T1000 (cell line): ENCODE measurements around the gene CISD3.
"Not testable (repeated sequence)": the region's sequence is repeated elsewhere in the genome, so short reads cannot be mapped to it uniquely, and the experiment has no call there.

Source experiments
- DNase-seq: peaks from one replicate; lab custom pipeline; 2025; ENCODE audit warnings: mixed read lengths; lab: John Stamatoyannopoulos, UW

CISD3 gene

GRCh38 chr17:38707678-38708351 is 22.3 kb upstream of the CISD3 start:
- no peak for DNase-seq

- no peak for DNase-seq
Measured at GRCh38 chr17:38709104-38709820, 20.9 kb upstream of the CISD3 start.

GRCh38 chr17:38709864-38710603 is 20.1 kb upstream of the CISD3 start:
- no peak for DNase-seq

DNA sequence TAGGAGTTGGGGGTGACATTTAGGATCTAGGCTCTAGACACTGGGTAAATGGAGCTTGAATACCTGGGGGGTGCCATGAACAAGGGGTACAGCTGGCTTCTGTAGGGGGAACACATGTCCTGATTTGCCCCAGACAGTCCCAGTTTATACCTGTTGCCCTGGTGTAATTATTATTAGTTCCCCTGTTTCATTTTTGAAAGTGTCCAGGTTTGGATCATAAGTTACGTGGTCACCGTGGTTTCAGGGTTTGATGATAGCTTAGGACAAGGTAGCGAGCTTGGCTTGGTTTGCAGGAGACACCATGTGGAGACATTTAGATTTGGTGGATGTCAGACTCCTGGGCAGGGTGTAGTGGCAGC is 19.6 kb upstream of the CISD3 start:
- DNase-seq = no peak

- no peak for DNase-seq
Measured at GRCh38 chr17:38710985-38711384, 19.2 kb upstream of the CISD3 start.

DNA sequence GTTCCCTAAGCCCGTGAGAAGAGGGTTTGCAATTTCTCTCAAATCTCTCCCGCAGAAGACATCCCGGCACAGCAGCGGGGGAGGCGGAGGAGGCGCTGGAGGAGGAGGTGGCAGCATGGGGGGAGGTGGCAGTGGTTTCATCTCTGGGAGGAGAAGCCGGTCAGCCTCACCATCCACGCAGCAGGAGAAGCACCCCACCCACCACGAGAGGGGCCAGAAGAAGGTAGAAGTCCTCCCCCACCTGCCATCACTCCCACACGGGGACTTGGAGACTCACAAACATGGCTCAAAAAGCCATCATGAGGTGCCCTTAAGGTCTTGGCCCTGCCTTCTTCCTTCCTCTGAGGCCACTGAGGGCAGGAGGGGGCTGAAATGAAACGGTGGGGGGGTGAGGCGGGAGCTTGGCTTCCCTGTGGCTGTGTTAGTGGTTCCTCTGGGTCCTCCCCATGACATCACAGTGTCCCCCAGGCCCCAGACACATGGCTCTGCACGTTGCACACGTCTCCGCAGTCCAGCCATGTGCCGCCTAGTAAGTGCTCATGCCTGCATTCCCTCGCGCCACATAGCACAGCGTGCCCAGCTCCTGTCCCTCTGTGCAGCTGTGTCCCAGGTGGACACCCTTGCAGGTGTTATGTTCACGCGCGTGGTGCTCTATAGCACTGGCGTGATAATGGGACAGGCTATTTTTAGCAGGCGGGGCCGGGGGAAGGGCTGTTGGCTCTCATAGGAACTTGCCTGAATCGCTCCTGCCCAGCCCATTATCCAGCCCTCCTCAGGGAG is 18.2 kb upstream of the CISD3 start:
- no peak for DNase-seq

DNA sequence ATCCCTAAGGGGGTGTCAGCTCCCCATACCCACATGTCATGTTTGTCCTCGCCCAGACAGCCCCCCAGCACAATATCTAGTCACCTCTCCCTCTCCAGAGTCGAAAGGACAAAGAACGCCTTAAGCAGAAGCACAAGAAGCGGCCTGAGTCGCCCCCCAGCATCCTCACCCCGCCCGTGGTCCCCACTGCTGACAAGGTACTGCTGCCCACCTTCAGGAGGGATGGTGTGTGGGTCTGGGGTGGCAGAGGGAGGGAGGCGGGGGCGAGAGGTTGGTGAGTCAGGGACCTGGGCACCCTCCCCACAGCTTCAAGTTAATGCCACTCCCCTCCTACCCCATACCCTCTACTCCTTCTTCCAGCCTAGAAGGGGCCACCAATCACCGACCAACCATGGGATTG is 17.5 kb upstream of the CISD3 start:
- no peak for DNase-seq

DNA sequence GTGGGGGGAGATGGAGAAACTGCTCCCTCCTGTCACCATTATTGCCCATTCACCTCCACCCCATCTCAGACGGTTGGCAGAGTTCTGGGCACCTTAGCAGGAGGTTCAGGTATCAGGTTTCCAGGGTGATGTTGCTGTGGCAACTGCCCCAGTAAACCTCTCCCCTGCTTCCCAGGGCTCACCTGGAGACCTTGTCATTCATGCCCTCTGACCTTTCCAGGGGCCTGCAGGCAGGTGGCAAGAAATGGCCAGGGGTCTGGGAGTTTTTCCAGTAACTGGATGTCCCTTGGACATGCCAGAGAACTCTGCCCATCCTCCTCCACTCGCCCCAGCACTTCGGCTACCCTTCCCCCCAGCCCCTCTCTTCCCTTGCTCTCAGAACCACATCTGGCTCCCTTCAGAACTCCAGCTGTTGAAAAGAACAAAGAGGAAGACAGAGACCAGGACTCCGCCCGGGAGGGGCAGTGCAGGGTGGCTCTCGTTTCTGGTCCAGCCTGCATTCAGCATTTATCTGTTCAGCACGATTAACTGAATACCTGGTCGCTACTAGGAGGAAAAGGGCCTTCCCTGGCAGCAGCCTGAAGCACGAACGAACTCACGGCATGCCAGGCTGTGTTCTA is 16.6 kb upstream of the CISD3 start:
- DNase-seq = no peak

DNA sequence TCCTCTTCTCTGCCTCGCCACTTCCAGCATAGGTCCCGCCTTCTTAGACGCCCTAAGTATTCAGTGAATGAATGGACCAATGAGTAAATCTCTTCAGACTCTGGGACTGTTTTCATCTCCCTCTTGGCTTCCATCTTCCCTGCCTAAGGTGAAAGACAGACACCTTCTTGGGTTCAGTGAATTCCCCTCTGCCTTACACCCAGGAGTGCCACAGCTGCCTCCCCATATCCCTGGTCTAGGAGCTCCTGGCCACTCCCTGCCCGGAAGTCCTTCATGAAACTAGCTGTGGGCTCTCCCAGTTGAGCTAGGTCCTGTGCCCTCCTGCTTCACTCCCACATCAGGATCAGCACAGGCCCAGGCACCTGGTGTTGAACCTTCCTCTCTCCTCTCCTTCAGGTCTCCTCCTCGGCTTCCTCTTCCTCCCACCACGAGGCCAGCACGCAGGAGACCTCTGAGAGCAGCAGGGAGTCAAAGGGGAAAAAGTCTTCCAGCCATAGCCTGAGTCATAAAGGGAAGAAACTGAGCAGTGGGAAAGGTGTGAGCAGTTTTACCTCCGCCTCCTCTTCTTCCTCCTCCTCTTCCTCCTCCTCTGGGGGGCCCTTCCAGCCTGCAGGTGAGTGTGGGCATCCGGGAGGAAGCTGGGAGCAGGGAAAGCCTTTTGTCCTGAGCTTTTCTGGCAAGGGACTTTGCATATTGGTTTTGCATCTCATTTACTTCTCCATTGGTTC is 14.8 kb upstream of the CISD3 start:
- no peak for DNase-seq

DNA sequence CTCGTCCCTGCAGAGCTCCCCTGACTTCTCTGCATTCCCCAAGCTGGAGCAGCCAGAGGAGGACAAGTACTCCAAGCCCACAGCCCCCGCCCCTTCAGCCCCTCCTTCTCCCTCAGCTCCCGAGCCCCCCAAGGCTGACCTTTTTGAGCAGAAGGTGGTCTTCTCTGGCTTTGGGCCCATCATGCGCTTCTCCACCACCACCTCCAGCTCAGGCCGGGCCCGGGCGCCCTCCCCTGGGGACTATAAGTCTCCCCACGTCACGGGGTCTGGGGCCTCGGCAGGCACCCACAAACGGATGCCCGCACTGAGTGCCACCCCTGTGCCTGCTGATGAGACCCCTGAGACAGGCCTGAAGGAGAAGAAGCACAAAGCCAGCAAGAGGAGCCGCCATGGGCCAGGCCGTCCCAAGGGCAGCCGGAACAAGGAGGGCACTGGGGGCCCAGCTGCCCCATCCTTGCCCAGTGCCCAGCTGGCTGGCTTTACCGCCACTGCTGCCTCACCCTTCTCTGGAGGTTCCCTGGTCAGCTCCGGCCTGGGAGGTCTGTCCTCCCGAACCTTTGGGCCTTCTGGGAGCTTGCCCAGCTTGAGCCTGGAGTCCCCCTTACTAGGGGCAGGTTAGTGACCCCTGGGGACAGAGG is 13.7 kb upstream of the CISD3 start:
- no peak for DNase-seq

DNA sequence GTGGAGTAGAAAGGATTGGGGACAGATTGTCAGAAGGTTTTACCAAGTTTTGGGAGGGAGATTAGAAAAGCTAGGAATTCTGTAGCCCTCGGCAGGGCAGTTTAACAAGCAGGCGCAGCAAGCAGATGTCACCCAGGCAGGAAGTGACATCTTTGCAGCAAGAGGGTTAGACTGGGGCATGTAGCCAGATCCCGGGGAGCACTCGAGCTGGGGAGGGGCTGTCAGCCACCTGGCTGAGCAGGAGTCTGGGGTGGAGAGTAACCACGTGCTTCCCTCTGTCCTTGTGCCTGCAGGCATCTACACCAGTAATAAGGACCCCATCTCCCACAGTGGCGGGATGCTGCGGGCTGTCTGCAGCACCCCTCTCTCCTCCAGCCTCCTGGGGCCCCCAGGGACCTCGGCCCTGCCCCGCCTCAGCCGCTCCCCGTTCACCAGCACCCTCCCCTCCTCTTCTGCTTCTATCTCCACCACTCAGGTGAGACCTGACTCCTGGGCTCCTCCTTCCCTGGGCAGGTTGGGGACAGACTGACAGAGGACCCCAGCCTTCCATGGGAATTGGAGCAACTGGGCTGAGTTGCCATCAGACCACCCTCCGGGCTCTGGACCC is 12.9 kb upstream of the CISD3 start:
- no peak for DNase-seq

GRCh38 chr17:38719289-38719942 is 10.7 kb upstream of the CISD3 start:
- no peak for DNase-seq

- no peak for DNase-seq
Measured at GRCh38 chr17:38719943-38720641, 10.0 kb upstream of the CISD3 start.

DNA sequence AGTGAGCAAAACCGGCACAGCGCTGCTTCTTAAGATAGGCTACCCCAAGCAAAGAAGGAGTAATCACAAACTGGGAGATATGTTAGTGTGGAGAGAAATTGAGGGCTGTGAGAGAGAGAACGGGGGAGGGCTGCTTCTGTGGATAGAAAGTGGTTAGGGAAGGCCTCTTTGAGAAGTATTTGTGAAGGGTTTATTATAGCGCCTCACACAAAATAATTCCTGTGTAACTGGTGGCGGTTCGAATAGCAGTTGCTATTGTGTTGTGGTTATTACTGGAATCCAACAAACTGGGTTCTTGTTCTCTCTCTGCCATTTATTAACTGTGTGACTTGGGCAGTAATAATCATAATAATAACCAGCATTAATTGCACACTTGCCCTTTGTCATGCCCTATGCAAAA is 9.2 kb upstream of the CISD3 start:
- no peak for DNase-seq

- no peak for DNase-seq
Measured at GRCh38 chr17:38721802-38722201, 8.3 kb upstream of the CISD3 start.

- DNase-seq = no peak
Measured at GRCh38 chr17:38724337-38724988, 5.7 kb upstream of the CISD3 start.

DNA sequence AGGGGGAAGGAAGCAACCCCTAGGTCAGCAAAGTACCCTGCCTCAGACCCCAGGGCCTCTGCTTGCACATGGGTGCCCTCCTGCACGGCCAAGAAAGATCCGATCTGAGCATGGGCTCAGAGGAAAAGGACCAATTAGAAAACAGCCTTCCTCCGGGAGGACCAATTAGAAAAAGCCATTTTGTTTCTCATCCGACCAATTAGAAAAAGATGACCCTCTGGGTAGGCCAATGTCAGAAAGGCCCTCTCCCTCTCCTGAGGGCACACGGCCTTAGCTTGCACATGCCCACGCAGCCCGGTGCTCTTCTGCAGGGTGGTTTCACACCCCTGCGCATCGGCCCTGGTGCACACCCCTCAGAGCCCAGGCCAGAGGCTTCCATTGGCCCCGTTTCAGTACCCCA is 5.1 kb upstream of the CISD3 start:
- DNase-seq = no peak

DNA sequence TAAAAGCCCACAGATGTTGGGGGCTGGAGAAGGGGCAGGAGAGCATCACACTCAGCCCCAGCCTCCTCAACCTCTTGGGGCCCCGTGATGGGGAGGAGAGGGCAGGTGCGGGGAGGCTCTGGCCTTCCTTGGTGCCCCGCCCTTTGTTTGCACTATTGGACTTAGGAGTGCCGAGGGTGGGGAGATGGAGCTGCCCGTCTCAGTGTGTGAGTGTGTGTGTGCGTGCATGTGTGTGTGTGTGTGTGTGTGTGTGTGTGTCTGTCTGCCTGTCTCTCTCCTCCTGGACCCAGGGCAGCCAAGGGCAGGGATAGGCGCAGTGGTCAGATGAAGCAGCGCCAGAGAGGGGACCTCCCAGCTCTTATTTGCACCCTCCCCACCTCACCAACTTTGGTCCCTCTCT is 4.0 kb upstream of the CISD3 start:
- DNase-seq = not testable (repeated sequence)

DNA sequence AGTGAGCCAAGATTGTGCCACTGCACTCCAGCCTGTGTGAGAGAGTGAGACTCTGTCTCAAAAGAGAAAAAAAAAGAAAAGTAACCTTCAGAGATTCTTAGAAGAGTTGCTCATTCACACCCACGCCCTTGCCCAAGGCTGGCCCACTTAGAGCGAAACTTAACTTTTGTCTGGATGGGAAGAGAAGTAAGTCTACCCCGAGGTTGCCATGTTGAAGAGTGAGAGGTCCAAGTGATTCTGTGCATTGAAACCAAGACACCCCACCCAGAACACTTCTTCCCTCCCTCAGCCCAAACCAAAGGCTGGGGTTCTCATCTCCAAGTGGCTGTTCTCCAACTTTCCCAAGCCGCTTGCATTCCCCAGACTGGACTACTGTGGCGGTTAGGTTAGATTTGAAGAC is 2.4 kb upstream of the CISD3 start:
- no peak for DNase-seq
